HG02678 (cell line): ENCODE results near the gene PSKH1.
"Not testable (repeated sequence)": the region's sequence is repeated elsewhere in the genome, so short reads cannot be mapped to it uniquely, and the experiment has no call there.

Source experiments
- ATAC-seq: cut with Tn5 transposase; IDR thresholded peaks from one replicate; pipeline ENCODE4 v1.9.1; 2021; ENCODE audit warnings: mild to moderate bottlenecking, moderate library complexity; ENCODE audit not compliant: unreplicated experiment

PSKH1 gene

GRCh38 chr16:67957622-67958021, 64.6 kb downstream of the PSKH1 start:
- no peak for ATAC-seq

DNA sequence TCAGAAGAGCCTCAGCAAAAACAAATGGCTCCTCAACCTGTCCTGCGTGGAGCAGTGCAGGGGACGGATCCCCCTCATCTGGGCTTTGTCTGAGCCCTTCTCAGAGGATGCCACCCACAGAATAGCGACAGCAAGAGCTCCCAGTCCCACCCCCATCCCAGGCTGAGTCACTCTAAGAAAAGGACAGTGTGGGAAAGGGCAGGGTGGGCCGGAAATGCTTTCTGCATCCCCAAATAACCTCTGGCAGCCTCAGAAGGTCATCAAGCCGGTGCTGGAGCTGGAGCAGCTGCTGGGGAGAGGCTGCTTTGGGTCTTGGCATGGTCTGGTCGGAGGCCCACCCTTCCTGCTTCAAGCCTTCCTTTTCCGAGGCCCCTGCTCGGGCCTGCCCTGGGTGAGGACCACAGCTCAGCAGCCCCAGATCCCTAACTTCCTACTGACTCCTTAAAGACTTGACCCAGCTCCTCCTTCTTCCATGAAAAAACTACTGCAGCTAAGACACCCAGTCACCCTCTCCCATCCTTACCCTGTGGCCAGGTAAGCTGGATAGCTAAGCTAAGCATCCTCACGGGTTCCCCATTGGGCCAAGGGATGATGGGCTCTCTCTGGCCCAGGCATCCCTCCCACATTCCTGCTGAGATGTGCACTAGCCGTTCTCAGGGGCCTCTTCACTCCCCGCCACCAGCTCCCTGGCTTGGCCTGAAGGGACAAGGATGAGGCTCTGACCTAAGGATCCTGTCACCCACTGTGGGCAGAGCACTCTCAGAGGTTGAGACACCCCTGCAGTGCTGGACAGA, 66.7 kb downstream of the PSKH1 start:
- ATAC-seq = no peak

DNA sequence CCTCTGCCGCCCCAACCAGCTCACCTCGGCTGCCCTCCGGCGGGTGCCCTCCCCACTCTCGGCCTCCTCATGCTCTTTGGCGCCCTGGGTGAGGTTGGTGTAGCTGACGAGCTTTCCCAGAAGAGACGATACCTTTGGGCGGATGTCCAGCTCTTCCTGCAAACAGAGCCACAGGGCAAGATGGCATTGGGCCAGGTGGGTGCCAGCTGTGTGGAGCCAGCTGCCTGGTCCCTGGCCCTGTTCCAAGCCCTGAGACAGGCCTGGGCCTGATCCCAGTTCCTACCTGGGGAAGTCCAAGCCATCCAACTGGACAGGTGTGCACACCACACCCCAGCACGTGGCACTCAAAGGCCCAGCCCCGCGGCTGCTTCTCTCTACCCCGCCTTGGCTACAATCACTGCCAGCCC, 68.5 kb downstream of the PSKH1 start:
- ATAC-seq = no peak

DNA sequence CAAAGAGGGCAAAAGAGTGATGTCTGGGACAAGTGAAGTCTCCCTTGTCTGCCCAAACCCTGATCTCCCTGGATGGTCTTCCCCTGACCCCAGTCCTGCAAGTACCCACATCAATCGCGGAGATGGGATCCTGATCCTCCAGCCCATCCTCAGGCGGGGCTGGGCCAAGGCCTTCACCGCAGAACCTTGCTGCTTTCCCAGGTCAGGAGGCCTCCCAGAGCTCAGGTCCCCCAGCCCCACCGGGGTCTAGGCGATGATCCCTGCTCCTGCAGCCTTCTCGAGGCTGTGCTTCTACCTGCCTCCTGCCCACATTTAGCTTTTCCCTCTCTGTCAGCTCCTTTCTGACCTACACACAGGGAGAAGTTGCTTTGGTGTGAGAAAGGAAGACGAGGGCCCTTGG, 69.1 kb downstream of the PSKH1 start:
- no peak for ATAC-seq

- no peak for ATAC-seq
Observed at GRCh38 chr16:67963292-67963661, 70.2 kb downstream of the PSKH1 start.

DNA sequence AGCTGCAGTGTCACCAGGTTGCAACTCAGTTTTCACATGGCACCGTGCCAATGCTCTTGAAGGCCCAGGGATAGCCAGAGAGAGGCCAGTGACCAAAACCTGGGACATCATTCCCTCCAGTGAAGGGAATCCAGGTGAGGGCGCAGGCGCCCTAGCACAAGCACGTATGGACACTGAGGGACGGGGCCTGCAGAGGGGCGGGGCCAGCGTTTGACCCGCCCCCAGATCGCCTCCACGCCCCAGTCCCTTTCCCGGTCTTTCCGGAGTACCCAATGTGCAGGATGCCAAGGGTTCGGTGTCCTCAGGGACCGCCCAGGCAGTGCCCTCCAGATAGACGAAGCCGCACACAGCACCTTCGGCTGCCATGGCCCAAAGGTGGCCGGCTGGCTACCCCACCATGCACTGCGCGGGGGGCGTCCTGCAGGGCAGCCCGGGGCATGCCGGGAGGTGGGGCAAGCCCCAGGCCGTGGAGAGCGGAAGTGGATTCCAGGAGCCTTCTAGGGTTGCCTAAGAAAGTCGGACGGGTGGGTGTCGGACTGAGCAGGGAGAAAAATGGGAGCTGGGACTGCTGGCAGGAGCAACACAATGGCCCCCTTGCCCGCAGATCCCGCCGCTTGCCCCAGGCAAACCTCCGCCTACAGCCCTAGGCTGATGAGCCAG, 70.7 kb downstream of the PSKH1 start:
- no peak for ATAC-seq

GRCh38 chr16:67964477-67965131, 71.5 kb downstream of the PSKH1 start:
- ATAC-seq = no peak

GRCh38 chr16:67965668-67966548, 72.9 kb downstream of the PSKH1 start:
- no peak for ATAC-seq

DNA sequence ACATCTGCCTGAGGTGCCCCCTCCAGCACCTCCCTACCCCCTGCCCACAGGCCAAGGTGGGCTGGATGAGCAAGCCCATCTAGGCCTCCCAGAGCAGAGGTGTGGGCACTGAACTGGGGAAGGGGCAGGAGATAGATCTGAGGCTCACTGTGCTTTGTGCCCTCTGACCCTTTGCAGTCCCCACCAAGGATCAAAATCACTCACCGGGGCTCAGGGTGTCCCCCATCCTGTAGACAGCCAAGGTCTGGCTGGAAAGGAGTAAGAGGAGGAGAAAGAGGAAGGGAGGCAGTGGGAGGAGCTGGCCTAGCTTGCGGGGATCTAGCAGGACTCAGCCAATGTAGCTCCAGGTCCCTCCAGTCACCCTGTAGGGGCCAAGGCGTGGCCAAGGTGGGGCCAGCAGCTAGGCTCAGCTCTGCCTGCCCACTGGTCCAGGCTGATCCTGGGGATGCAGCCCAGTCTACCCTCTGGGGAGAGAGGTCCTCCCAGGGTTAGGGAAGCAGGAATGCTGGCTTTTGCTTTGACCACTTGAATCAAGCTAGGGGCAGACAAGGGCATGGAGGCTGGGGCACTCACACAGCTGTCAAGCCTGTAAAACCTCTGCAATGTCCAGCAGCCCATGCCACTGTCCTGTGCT, 73.6 kb downstream of the PSKH1 start:
- ATAC-seq = no peak

- no peak for ATAC-seq
Observed at GRCh38 chr16:67967183-67967957, 74.3 kb downstream of the PSKH1 start.

GRCh38 chr16:67967958-67968399, 74.9 kb downstream of the PSKH1 start:
- peak; percentile 24 for ATAC-seq

- ATAC-seq = peak; percentile 88
Observed at GRCh38 chr16:67968400-67969253, 75.6 kb downstream of the PSKH1 start, which contains the start of gene SLC12A4. Gene SLC12A4 (minus strand): TSS chr16:67968637. CDS start chr16:67968553, 84 bp downstream.

DNA sequence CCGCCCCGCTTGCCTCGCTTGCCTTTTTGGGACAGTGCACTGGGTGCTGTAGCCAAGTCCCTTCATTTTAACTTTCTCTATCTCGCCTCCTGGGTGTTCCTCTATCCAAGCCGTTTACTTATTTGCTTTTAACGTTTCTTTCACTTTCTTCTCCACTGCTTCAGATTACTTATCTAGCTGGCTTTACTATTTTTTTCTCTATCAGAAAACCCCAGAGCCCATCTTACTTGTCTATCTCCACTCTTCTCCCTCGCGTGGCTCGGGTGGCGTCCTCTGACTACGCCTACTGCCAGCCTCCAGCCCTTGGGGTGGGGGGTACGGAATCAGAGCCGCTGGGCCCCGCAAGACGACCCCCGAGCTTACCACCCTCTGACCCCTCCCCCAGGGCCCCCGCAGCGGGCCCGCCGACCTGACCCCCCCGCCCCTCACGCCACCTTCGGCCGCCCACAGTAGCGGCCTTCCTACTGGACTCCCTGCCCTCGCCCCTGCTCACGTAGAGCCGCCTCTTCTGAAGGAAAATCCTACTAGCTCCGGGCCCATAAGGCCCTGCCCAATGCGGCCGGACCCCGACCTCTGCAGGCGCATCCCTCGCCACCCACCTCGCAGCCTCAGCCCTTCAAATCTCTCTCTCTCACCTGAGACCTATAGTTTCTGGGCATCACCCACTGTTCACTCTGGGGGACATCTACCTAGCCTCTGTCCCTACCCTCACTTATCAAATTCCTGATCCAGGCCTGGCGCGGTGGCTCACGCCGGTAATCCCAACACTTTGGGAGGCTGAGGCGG, 76.4 kb downstream of the PSKH1 start:
- ATAC-seq = no peak

- ATAC-seq = no peak
Observed at GRCh38 chr16:67971111-67971510, 78.1 kb downstream of the PSKH1 start.

DNA sequence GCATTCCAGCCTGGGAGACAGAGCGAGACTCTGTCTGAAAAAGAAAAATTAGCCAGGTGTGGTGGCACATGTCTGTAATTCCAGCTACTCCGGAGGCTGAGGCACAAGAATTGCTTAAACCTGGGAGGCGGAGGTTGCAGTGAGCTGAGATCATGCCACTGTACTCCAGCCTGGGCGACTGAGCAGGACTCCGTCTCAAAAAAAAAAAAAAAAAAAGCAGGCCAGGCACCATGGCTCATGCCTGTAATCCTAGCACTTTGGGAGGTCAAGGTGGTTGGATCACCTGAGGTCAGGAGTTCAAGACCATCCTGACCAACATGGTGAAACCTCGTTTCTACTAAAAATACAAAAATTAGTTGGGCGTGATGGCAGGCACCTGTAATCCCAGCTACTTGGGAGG, 79.2 kb downstream of the PSKH1 start:
- not testable (repeated sequence) for ATAC-seq

- ATAC-seq = no peak
Observed at GRCh38 chr16:67975321-67976105, 82.5 kb downstream of the PSKH1 start.

- no peak for ATAC-seq
Observed at GRCh38 chr16:67976205-67976604, 83.2 kb downstream of the PSKH1 start.
